Gastroesophageal sphincter (tissue), 4 donors: ENCODE measurements around the gene NOVA1. TPM values are rescaled to one million over a fixed set of nuclear protein-coding genes. Genes with fewer than 3 reads are reported as not detected.
"Not testable (repeated sequence)": the region's sequence is repeated elsewhere in the genome, so short reads cannot be mapped to it uniquely, and the experiment has no call there.

Source experiments
- ATAC-seq: fragments of 150-250 bp; one replicate; pipeline ENCODE4 v1.9.1; 2016; ENCODE audit warnings: mild to moderate bottlenecking, moderate library complexity
- H3K27ac ChIP-seq, 4 donors: fragments of 200-600 bp; sonication (generic) in 3 of 4; 1 replicate in 3 of 4; 2 replicates in 1 of 4; pipeline ENCODE4 v1.5.1; 2016 to 2019
- H3K27me3 ChIP-seq: fragments of 200-600 bp; sonication (generic); one replicate; pipeline ENCODE4 v1.5.1; 2019
- H3K36me3 ChIP-seq, 2 donors: fragments of 200-600 bp; sonication (generic); one replicate each; pipeline ENCODE4 v1.5.1; 2019; ENCODE audit warnings: control low read depth in 1 of 2
- H3K4me1 ChIP-seq, 3 donors: fragments of 200-600 bp; sonication (generic); 1 replicate in 2 of 3; 2 replicates in 1 of 3; pipeline ENCODE4 v1.5.1; 2016 to 2019; ENCODE audit warnings: control low read depth in 2 of 3
- H3K4me3 ChIP-seq, 2 donors: fragments of 200-600 bp; sonication (generic); one replicate each; pipeline ENCODE4 v1.5.1; 2019; ENCODE audit warnings: mild to moderate bottlenecking in 1 of 2, moderate library complexity in 1 of 2
- H3K9me3 ChIP-seq, 3 donors: fragments of 200-600 bp; sonication (generic); one replicate each; pipeline ENCODE4 v1.5.1; 2017 to 2019; ENCODE audit warnings: control low read depth in 2 of 3
- CTCF ChIP-seq, 4 experiments: fragments of 200-600 bp in 2 of 4; fragments of 450-650 bp in 2 of 4; sonication (generic) in 1 of 4; IDR thresholded peaks; one replicate each; pipeline ENCODE4 v1.5.1; 2017 to 2019; ENCODE audit warnings: antibody characterized with exemption in 4 of 4, mild to moderate bottlenecking in 2 of 4, moderate library complexity in 2 of 4
- EP300 ChIP-seq: sonication (generic); formaldehyde crosslinking; IDR thresholded peaks from one replicate; pipeline ENCODE4 v1.6.1; 2017; ENCODE audit warnings: antibody characterized with exemption, mild to moderate bottlenecking
- POLR2A ChIP-seq, 2 donors: fragments of 450-650 bp; IDR thresholded peaks; one replicate each; pipeline ENCODE4 v1.6.1; 2017; ENCODE audit warnings: antibody characterized with exemption in 2 of 2, mild to moderate bottlenecking in 2 of 2, moderate library complexity in 1 of 2
- POLR2AphosphoS5 ChIP-seq: sonication (generic); formaldehyde crosslinking; IDR thresholded peaks from one replicate; pipeline ENCODE4 v1.6.1; 2017; ENCODE audit warnings: antibody characterized with exemption
- WGBS, 2 donors: methylation state at CpG; one replicate each; pipeline ENCODE4 v1.1.5; 2018; ENCODE audit warnings: low coverage in 1 of 2; 5-methylcytosine and 5-hydroxymethylcytosine counted together
- total RNA-seq, 4 donors: library from RNA; depleted of rRNA; stranded (reverse); fragments of >200 nt; gene quantifications; one replicate each; pipeline ENCODE4 v1.1.0, GENCODE V29; 2016

The NOVA1 gene
- 10 to 100 TPM in 3 of 4 donors, 1 to 10 TPM in 1; 7.0 to 18.2 (median 12.9) TPM for total RNA-seq

GRCh38 chr14:26597589-26598080 is at the start of gene NOVA1:
TSS of gene NOVA1 (minus strand) at chr14:26598033. CDS start at chr14:26597436, 597 bp downstream.
- H3K36me3 ChIP-seq = no peaks in the 10 kb centered on the region
- no peaks in the 10 kb centered on the region for H3K27me3 ChIP-seq
- no peak for TF ChIP-seq POLR2AphosphoS5
- peak; percentile 27 to 56 for TF ChIP-seq POLR2A (IDR thresholded peaks at IDR 0.05)
- 0 to 3% methylated on average over 12 to 27 of the region's 36 CpGs for WGBS, 2 donors
- H3K9me3 ChIP-seq = no peaks in the 10 kb centered on the region
- peak within 1 kb of the TSS; percentile 67 to 98 (median 94) for H3K27ac ChIP-seq
- peaks cover 0 to 38% (median 3%) of the 10 kb centered on the region in 3 donors for H3K4me1 ChIP-seq
- H3K4me3 ChIP-seq = peak within 1 kb of the TSS; percentile 85 to 91
- ATAC-seq = peak; percentile 1

GRCh38 chr14:26645057-26645456 is 47.2 kb upstream of the NOVA1 start:
- H3K36me3 ChIP-seq, H3K4me3 ChIP-seq, H3K27me3 ChIP-seq, ATAC-seq, H3K4me1 ChIP-seq, H3K9me3 ChIP-seq, H3K27ac ChIP-seq: not testable (repeated sequence)
- no CpG with 5 or more reads among the region's 5 CpGs for WGBS, 2 donors

- Histone ChIP-seq H3K27me3 (no peaks in the 10 kb centered on the region), H3K4me1 (no peaks in the 10 kb centered on the region), H3K4me3 (peak overlapping the region in 1 of 2 donors; percentile 7), H3K27ac (no peak overlapping the region), H3K9me3 (no peaks in the 10 kb centered on the region), H3K36me3 (no peaks in the 10 kb centered on the region)
- TF ChIP-seq EP300 (no peak), POLR2AphosphoS5 (no peak)
- no peak for ATAC-seq
- 7 to 11% methylated on average over 2 to 5 of the region's 5 CpGs for WGBS, 2 donors
These were observed 38.7 kb upstream of the NOVA1 start for GRCh38 chr14:26636561-26636960.

GRCh38 chr14:26634946-26635345 is 37.1 kb upstream of the NOVA1 start:
- not testable (repeated sequence) for H3K27me3 ChIP-seq, H3K9me3 ChIP-seq, H3K36me3 ChIP-seq, ATAC-seq, H3K4me1 ChIP-seq, H3K27ac ChIP-seq, H3K4me3 ChIP-seq
- WGBS, 2 donors = 87% methylated on average over 6 of the region's 25 CpGs; no CpG with 5 or more reads in 1 of the 2 donors

- TF ChIP-seq POLR2A (IDR thresholded peaks at IDR 0.05) (no peak), EP300 (no peak), POLR2AphosphoS5 (no peak), CTCF (IDR thresholded peaks at IDR 0.05) (no peak)
- H3K9me3 ChIP-seq = no peaks in the 10 kb centered on the region
- H3K4me3 ChIP-seq = no peak overlapping the region
- no peaks in the 10 kb centered on the region for H3K36me3 ChIP-seq
- no peaks in the 10 kb centered on the region for H3K4me1 ChIP-seq
- ATAC-seq = no peak
- no peak overlapping the region for H3K27ac ChIP-seq
- no peaks in the 10 kb centered on the region for H3K27me3 ChIP-seq
These were observed 28.4 kb upstream of the NOVA1 start for GRCh38 chr14:26626256-26626655.

- ATAC-seq = no peak
- Histone ChIP-seq H3K27me3 (no peaks in the 10 kb centered on the region), H3K27ac (no peak overlapping the region), H3K4me1 (no peaks in the 10 kb centered on the region), H3K9me3 (no peaks in the 10 kb centered on the region), H3K4me3 (no peak overlapping the region), H3K36me3 (no peaks in the 10 kb centered on the region)
- TF ChIP-seq CTCF (IDR thresholded peaks at IDR 0.05) = no peak
- TF ChIP-seq EP300 = no peak
- TF ChIP-seq POLR2AphosphoS5 = no peak
- TF ChIP-seq POLR2A (IDR thresholded peaks at IDR 0.05) = no peak
- WGBS, 2 donors = 100% methylated on average over 1 of the region's 1 CpG; no CpG with 5 or more reads in 1 of the 2 donors
These were observed 24.8 kb upstream of the NOVA1 start for GRCh38 chr14:26622611-26623010.

- H3K4me1 ChIP-seq = no peaks in the 10 kb centered on the region
- ATAC-seq = no peak
- whole genome bisulfite sequencing, 2 donors = 69 to 91% methylated on average over 2 of the region's 2 CpGs
- TF ChIP-seq POLR2AphosphoS5 (no peak), EP300 (no peak), POLR2A (IDR thresholded peaks at IDR 0.05) (no peak), CTCF (IDR thresholded peaks at IDR 0.05) (no peak)
- H3K27ac ChIP-seq = no peak overlapping the region
- H3K4me3 ChIP-seq = no peak overlapping the region
- no peaks in the 10 kb centered on the region for H3K9me3 ChIP-seq
- no peaks in the 10 kb centered on the region for H3K27me3 ChIP-seq
- no peaks in the 10 kb centered on the region for H3K36me3 ChIP-seq
These were observed 24.2 kb upstream of the NOVA1 start for GRCh38 chr14:26621807-26622560.
